Mesenchymal stem cell (in vitro differentiated cells and primary cell): ENCODE results near the gene IFNLR1.

Source experiments
- DNase-seq: peaks from one replicate; pipeline ENCODE4 v3.0.0-alpha.2; 2013
- H2AFZ ChIP-seq: one replicate; pipeline ENCODE4 v1.6.1; 2013; ENCODE audit warnings: low read depth, mild to moderate bottlenecking, control low read depth, inconsistent platforms, low read length, moderate library complexity
- H2AK5ac ChIP-seq: 2 replicates; pipeline ENCODE4 v1.6.1; 2013; ENCODE audit warnings: low read length, moderate library complexity, mild to moderate bottlenecking, inconsistent platforms; ENCODE audit not compliant: severe bottlenecking
- H2BK120ac ChIP-seq: one replicate; pipeline ENCODE4 v1.6.1; 2013; ENCODE audit warnings: low read depth, mild to moderate bottlenecking, inconsistent platforms, low read length, moderate library complexity
- H2BK12ac ChIP-seq, 2 experiments: one replicate each; pipeline ENCODE4 v1.6.1; 2013; ENCODE audit warnings: inconsistent platforms in 2 of 2, low read length in 2 of 2, mild to moderate bottlenecking in 2 of 2, moderate library complexity in 2 of 2, control low read depth in 1 of 2
- H2BK15ac ChIP-seq: one replicate; pipeline ENCODE4 v1.6.1; 2013; ENCODE audit warnings: mild to moderate bottlenecking, low read depth, inconsistent platforms; ENCODE audit not compliant: poor library complexity, severe bottlenecking
- H2BK5ac ChIP-seq: 2 replicates; pipeline ENCODE4 v1.6.1; 2013; ENCODE audit warnings: low read depth, mild to moderate bottlenecking, low read length, control low read depth, inconsistent platforms; ENCODE audit not compliant: poor library complexity, severe bottlenecking
- H3K14ac ChIP-seq, 2 experiments: one replicate each; pipeline ENCODE4 v1.6.1; 2013; ENCODE audit warnings: inconsistent platforms in 2 of 2, low read length in 2 of 2, control low read depth in 1 of 2, mild to moderate bottlenecking in 1 of 2, moderate library complexity in 1 of 2
- H3K18ac ChIP-seq, 2 experiments: one replicate each; pipeline ENCODE4 v1.6.1; 2013; ENCODE audit warnings: inconsistent platforms in 2 of 2, low read length in 2 of 2, control low read depth in 1 of 2, low read depth in 1 of 2, mild to moderate bottlenecking in 1 of 2
- H3K23ac ChIP-seq, 2 experiments: one replicate each; pipeline ENCODE4 v1.6.1; 2013; ENCODE audit warnings: inconsistent platforms in 2 of 2, low read length in 2 of 2, mild to moderate bottlenecking in 2 of 2, moderate library complexity in 2 of 2, control low read depth in 1 of 2
- H3K27ac ChIP-seq: 2 replicates; pipeline ENCODE4 v1.5.1; 2013; ENCODE audit warnings: mild to moderate bottlenecking, moderate library complexity, low read length, control low read depth, inconsistent platforms; ENCODE audit not compliant: poor library complexity, severe bottlenecking
- H3K27me3 ChIP-seq, 2 experiments: 2 replicates each; pipeline versions ENCODE4 v1.6.1 to v1.7.0; 2013; ENCODE audit warnings: low read length in 2 of 2, mild to moderate bottlenecking in 2 of 2, moderate library complexity in 2 of 2, control low read depth in 1 of 2, inconsistent platforms in 1 of 2; ENCODE audit not compliant: control insufficient read depth in 1 of 2, insufficient read depth in 1 of 2
- H3K36me3 ChIP-seq, 2 experiments: 2 replicates each; pipeline versions ENCODE4 v1.6.1 to v1.7.0; 2013; ENCODE audit warnings: low read length in 2 of 2, control low read depth in 1 of 2, inconsistent platforms in 1 of 2, low read depth in 1 of 2, mild to moderate bottlenecking in 1 of 2; ENCODE audit not compliant: insufficient read depth in 2 of 2, control insufficient read depth in 1 of 2
- H3K4ac ChIP-seq, 2 experiments: one replicate each; pipeline ENCODE4 v1.6.1; 2013; ENCODE audit warnings: inconsistent platforms in 2 of 2, low read length in 2 of 2, mild to moderate bottlenecking in 2 of 2, moderate library complexity in 2 of 2, control low read depth in 1 of 2, low read depth in 1 of 2
- H3K4me1 ChIP-seq: 2 replicates; pipeline ENCODE4 v1.6.1; 2013; ENCODE audit warnings: low read depth, low read length, control low read depth; ENCODE audit not compliant: control insufficient read depth, insufficient read depth
- H3K4me2 ChIP-seq: 2 replicates; pipeline ENCODE4 v1.6.1; 2013; ENCODE audit warnings: low read length, mild to moderate bottlenecking, inconsistent platforms; ENCODE audit not compliant: poor library complexity, severe bottlenecking
- H3K4me3 ChIP-seq, 2 experiments: 2 replicates each; pipeline versions ENCODE4 v1.5.1 to v1.7.0; 2013; ENCODE audit warnings: low read length in 2 of 2, mild to moderate bottlenecking in 2 of 2, control low read depth in 1 of 2, low read depth in 1 of 2; ENCODE audit not compliant: insufficient read depth in 1 of 2
- H3K79me1 ChIP-seq: replicated peaks from 2 replicates; pipeline ENCODE4 v1.6.1; 2013; ENCODE audit warnings: mild to moderate bottlenecking, control low read depth, low read length, inconsistent platforms; ENCODE audit not compliant: poor library complexity, severe bottlenecking
- H3K9ac ChIP-seq: 2 replicates; pipeline ENCODE4 v1.7.0; 2013; ENCODE audit warnings: mild to moderate bottlenecking, low read length, moderate library complexity
- H3K9me3 ChIP-seq: 2 replicates; pipeline ENCODE4 v1.7.0; 2013; ENCODE audit warnings: mild to moderate bottlenecking, low read length; ENCODE audit not compliant: control insufficient read depth
- H4K8ac ChIP-seq: one replicate; pipeline ENCODE4 v1.6.1; 2013; ENCODE audit warnings: inconsistent platforms, mild to moderate bottlenecking, low read length, moderate library complexity
- H4K91ac ChIP-seq: one replicate; pipeline ENCODE4 v1.6.1; 2013; ENCODE audit warnings: mild to moderate bottlenecking, low read length, inconsistent platforms
- WGBS: methylation state at CpG from one replicate; pipeline ENCODE4 v1.1.7; 2013; ENCODE audit warnings: mixed read lengths; 5-methylcytosine and 5-hydroxymethylcytosine counted together

Gene IFNLR1

DNA sequence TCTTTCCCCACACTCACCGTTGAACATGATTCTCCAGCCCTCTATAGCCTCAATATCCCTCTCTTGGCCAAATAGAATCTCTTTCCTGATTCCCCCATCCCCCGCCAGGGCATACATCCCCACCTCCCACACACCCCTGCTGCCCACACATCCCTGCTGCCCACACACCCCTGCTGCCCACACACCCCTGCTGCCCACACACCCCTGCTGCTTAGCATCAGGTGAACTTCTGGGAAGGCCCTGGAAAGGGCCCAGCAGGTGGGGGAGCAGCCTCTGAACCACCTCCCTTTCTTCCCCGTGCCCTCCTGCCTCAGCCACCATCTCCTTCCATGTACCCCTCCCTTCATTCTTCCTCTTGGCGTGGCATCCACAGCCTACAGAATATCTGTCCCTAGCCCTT lies 15.9 kb upstream of the IFNLR1 start:
- H2AK5ac ChIP-seq: no peak overlapping the region
- H3K4me3 ChIP-seq: no peak overlapping the region
- peaks cover 4% of the 10 kb centered on the region for H3K4me1 ChIP-seq
- no peak overlapping the region for H2BK120ac ChIP-seq
- H3K79me1 ChIP-seq: no peaks in the 10 kb centered on the region
- no peak overlapping the region for H4K8ac ChIP-seq
- H3K14ac ChIP-seq: no peak overlapping the region
- no peak overlapping the region for H3K9ac ChIP-seq
- H3K27me3 ChIP-seq: peaks cover 11 to 31% of the 10 kb centered on the region in 2 experiments
- no peak overlapping the region for H2BK12ac ChIP-seq
- no peak overlapping the region for H3K18ac ChIP-seq
- H3K4me2 ChIP-seq: no peak overlapping the region
- no peaks in the 10 kb centered on the region for H3K9me3 ChIP-seq
- no peak overlapping the region for H3K23ac ChIP-seq
- no peak overlapping the region for H2BK5ac ChIP-seq
- H3K27ac ChIP-seq: no peak overlapping the region
- no peak overlapping the region for H2BK15ac ChIP-seq
- 91% methylated on average over 4 of the region's 4 CpGs for WGBS
- H3K4ac ChIP-seq: no peak overlapping the region
- H4K91ac ChIP-seq: no peak overlapping the region
- no peaks in the 10 kb centered on the region for H3K36me3 ChIP-seq
- no peak for DNase-seq
- no peak overlapping the region for H2AFZ ChIP-seq

DNA sequence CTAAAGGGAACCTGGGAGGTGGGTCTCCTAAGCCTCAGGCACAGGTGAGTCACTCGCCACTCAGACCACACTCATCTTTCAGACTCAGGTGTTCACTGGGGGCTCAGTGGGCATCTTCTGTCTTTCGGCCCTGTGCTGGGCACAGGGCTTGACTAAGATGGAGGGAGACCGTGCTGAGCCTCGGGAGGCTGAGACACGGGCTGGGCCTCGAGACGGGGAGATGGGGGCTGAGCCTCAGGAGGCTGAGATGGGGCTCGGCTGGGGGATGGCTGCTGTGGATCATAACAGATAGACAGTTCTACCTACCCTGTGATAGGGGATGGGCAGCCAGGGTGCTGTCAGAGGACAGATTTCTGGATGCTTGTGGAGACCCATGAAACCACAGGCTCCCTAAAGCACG lies 15.5 kb upstream of the IFNLR1 start:
- H3K9ac ChIP-seq: peak overlapping the region; percentile 31
- H2BK5ac ChIP-seq: no peak overlapping the region
- H3K4me1 ChIP-seq: peaks cover 4% of the 10 kb centered on the region
- WGBS: 96% methylated on average over 9 of the region's 9 CpGs
- no peak overlapping the region for H4K91ac ChIP-seq
- H2BK15ac ChIP-seq: peak overlapping the region; percentile 87
- H2BK120ac ChIP-seq: no peak overlapping the region
- no peak overlapping the region for H3K27ac ChIP-seq
- peaks cover 11 to 28% of the 10 kb centered on the region in 2 experiments for H3K27me3 ChIP-seq
- H3K9me3 ChIP-seq: no peaks in the 10 kb centered on the region
- H2BK12ac ChIP-seq: no peak overlapping the region
- no peak overlapping the region for H3K23ac ChIP-seq
- no peak overlapping the region for H3K4me2 ChIP-seq
- peak overlapping the region; percentile 97 for H4K8ac ChIP-seq
- peak overlapping the region in 1 of 2 experiments; percentile 34 for H3K18ac ChIP-seq
- no peaks in the 10 kb centered on the region for H3K36me3 ChIP-seq
- no peak overlapping the region for H3K14ac ChIP-seq
- DNase-seq: no peak
- H3K4me3 ChIP-seq: no peak overlapping the region
- H3K79me1 ChIP-seq: no peaks in the 10 kb centered on the region
- no peak overlapping the region for H2AK5ac ChIP-seq
- H2AFZ ChIP-seq: no peak overlapping the region
- H3K4ac ChIP-seq: no peak overlapping the region

DNA sequence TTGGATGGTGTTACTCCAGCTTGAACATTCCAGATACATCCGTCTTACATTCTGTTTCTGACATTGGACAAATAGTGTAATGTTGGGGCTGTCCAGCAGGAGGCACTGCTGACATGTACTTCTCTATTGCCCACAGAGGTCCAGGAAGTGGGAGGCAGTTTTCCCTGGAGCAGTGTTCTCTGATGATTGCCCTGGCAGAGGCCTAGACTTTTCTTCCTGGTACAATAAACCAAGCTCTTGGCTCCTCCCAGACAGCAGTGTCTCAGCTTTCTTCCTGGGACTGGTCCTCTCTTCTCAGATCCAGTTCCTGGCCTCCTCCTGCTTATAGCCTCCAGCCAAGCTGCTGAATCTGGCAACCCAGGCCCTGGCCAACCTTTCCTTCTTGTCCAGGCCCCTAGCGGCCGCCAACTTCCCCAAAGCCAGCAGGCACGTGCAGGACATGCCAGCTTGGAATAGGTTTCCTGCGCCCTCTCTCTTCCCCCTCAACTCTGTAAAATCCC lies 14.9 kb upstream of the IFNLR1 start:
- H3K9ac ChIP-seq: peak overlapping the region; percentile 31
- peak; percentile 89 for DNase-seq
- H3K4me3 ChIP-seq: no peak overlapping the region
- H2BK120ac ChIP-seq: no peak overlapping the region
- 73% methylated on average over 5 of the region's 5 CpGs for WGBS
- no peak overlapping the region for H3K27ac ChIP-seq
- H2BK15ac ChIP-seq: no peak overlapping the region
- H3K27me3 ChIP-seq: peaks cover 11 to 27% of the 10 kb centered on the region in 2 experiments
- H4K91ac ChIP-seq: peak overlapping the region; percentile 67
- H3K4ac ChIP-seq: peak overlapping the region in 1 of 2 experiments; percentile 21
- no peak overlapping the region for H3K4me2 ChIP-seq
- peak overlapping the region in 1 of 2 experiments; percentile 8 for H2BK12ac ChIP-seq
- peak overlapping the region; percentile 34 to 40 for H3K18ac ChIP-seq
- H3K4me1 ChIP-seq: peaks cover 4% of the 10 kb centered on the region
- no peak overlapping the region for H3K23ac ChIP-seq
- H2AFZ ChIP-seq: peak overlapping the region; percentile 56
- H3K9me3 ChIP-seq: no peaks in the 10 kb centered on the region
- H3K14ac ChIP-seq: peak overlapping the region in 1 of 2 experiments; percentile 22
- H3K36me3 ChIP-seq: no peaks in the 10 kb centered on the region
- H2AK5ac ChIP-seq: no peak overlapping the region
- H4K8ac ChIP-seq: peak overlapping the region; percentile 97
- H2BK5ac ChIP-seq: no peak overlapping the region
- H3K79me1 ChIP-seq: no peaks in the 10 kb centered on the region

DNA sequence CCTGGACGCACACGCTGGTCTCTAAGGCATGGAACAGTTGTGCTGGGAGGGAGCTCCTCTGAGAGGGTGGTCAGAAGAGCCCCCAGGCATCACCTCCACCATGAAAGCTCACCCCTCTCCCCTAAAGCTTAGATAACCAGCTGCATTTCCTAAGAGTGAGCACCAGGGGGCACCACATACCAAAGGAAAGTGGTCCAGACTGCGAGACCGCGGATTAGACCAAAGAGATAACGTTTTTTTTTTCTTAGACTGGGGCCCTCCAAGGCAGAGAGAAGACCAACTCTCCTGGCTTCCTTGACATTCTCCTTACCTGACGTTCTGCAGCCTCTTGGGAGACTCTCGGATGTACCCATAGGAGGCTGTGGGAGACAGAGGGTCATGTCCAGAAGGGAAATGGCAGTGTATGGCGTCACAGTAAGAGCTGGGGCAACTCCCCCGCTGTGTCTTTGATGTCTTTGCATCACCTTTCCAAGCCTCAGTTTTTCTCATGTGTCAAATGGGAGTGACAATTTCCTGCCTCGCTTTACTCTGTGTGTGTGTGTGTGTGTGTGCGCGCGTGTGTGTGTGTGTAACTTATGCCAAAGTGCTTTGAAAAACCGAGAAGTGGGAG lies 12.3 kb upstream of the IFNLR1 start:
- Histone ChIP-seq H4K91ac (no peak overlapping the region), H3K27ac (no peak overlapping the region), H2BK12ac (no peak overlapping the region), H2BK5ac (no peak overlapping the region), H3K36me3 (no peaks in the 10 kb centered on the region), H3K4me1 (peaks cover 4% of the 10 kb centered on the region), H3K9ac (peak overlapping the region; percentile 24), H3K4me2 (no peak overlapping the region), H4K8ac (no peak overlapping the region), H2BK120ac (no peak overlapping the region), H3K4me3 (no peak overlapping the region), H3K14ac (no peak overlapping the region), H3K23ac (no peak overlapping the region), H3K27me3 (peaks cover 0 to 4% of the 10 kb centered on the region in 2 experiments), H3K4ac (no peak overlapping the region), H2AFZ (no peak overlapping the region), H2BK15ac (no peak overlapping the region), H3K9me3 (no peaks in the 10 kb centered on the region), H3K79me1 (no peaks in the 10 kb centered on the region), H3K18ac (no peak overlapping the region), H2AK5ac (no peak overlapping the region)
- 11% methylated on average over 9 of the region's 15 CpGs for WGBS
- peak; percentile 70 for DNase-seq
